HUDEP-2 (cell line): Measurements from ENCODE around the gene P3H2.
"Not testable (repeated sequence)": the region's sequence is repeated elsewhere in the genome, so short reads cannot be mapped to it uniquely, and the experiment has no call there.

Experiments used
- DNase-seq, 76 experiments: peaks; one replicate each; lab custom pipeline; 2025; ENCODE audit not compliant: unreplicated experiment in 76 of 76; lab: John Stamatoyannopoulos, UW

The P3H2 gene

DNA sequence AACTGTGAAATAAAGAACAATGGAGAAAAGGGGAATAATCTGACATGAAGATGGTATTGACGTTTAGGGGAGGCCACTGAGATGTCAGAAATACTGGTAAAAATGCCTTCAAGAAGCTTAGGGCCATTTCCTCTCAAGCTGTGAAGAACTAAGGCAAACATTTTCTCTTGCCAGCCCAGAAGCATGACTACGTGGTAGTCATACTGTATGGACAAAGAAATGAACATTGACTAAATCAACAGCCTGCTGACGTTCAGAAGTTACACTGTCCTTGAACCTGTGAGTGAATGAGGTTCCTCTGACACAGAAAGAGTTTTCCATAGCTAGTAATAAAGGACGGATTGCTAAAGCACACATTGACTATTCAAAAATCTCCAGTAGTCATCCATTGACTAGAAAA lies 121.0 kb downstream of the P3H2 start:
- DNase-seq, result no peak

DNA sequence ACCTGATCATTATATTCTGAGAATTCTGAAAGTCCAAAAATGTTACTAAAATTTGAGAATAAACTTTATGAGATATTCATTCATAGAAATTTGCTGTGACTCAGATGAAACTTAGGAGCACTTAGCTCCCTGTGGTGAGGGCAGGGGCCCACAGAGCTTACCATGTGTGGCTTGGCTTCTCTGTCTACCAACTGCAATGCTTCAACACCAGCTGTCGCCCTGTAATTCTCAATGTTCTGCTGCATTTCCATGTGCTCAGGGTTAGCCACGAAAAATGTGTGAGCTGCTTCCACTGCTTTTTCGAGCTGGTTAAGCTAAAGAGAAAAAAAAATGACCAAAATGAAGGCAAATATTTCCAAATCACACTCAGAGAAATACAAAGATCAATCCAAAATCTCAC lies 125.6 kb downstream of the P3H2 start:
- no peak for DNase-seq

DNA sequence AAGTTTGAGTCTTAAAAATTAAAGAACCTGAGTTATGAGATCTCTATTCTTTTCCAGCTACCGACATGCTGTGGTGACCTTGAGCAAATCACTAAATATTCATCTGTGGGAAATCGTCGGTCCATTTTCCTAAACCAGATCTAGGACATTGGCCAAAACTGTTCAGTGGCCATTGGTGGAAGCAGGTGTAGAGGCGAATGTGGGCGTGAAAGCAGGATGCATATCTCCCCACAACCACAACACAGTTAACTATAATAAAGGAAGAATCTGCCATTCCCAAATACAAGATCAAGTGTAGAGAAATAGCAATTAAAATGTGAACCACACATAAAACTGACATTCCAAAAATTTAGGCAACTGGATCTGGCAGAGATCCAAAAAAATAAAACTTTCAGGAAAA lies 129.9 kb downstream of the P3H2 start:
- no peak for DNase-seq

DNA sequence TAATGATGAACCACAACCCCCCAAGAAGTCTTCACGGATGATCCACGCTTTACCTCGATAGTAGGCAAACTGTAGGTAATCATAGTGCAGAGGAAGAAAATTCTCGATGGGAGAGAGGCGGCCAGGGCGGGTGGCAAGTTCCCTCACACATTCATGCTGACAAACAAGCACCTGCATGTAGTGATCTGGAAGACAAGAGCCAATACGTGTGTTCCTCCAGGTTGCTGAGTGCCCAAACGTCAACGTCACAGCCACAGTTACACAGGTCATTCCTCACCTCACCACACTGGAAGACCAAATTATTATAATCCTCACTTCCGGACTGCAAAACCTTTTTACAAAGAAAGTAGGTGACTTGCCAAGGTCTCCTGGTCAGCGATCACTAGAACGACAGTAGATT lies 131.8 kb downstream of the P3H2 start:
- no peak for DNase-seq

DNA sequence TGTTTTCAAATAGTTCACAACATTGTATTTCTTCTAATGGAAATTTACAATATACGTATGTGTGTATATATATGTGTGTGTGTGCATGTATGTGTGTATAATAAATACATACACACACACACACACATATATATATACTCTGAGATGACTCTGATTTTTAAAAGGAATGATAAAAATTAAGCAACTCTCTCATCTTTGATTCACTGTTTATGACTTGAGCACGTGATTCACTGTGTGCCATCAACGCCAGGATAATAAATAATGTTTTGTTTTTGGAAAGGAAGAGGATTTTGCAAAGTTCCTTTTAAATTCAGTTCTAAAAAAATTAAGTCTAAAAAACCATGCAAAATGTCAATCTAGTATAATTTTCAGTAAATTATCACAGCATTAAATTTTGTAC lies 132.4 kb downstream of the P3H2 start:
- DNase-seq, result no peak

DNA sequence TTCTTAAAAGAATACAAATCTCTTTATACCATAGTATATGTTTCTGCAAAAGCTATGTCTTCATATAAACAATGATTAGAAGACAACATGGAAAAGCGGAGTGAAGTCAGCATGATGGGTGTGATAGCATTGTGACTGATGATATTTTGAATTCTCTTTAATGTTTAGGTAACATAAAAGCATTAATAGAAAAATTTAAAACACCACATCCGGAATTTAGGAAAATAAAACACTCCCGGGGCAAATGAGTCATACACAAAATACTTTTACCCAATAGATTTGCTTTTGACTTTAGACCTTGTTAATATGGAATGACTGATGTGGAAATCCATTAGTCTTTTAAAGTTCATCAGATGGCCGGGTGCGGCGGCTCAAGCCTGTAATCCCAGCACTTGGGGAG lies 134.7 kb downstream of the P3H2 start:
- DNase-seq, result no peak

DNA sequence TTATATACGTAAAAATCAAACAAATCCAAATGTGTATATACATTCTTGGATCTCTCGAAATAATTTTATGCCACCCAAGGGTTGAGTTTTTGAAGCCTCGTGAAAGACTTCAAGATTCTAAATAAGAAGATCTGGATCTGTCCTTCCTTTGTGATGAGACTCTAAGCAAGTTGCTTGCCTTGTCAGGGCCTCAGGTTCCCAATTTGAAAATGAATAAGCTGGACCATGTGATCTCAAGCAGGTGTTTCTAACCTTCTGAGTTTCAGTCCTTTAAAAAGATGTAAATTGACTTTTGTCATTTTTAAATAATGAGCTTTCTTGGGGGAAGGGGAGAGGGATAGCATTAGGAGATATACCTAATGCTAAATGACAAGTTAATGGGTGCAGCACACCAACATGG lies 137.1 kb downstream of the P3H2 start:
- DNase-seq, result no peak

DNA sequence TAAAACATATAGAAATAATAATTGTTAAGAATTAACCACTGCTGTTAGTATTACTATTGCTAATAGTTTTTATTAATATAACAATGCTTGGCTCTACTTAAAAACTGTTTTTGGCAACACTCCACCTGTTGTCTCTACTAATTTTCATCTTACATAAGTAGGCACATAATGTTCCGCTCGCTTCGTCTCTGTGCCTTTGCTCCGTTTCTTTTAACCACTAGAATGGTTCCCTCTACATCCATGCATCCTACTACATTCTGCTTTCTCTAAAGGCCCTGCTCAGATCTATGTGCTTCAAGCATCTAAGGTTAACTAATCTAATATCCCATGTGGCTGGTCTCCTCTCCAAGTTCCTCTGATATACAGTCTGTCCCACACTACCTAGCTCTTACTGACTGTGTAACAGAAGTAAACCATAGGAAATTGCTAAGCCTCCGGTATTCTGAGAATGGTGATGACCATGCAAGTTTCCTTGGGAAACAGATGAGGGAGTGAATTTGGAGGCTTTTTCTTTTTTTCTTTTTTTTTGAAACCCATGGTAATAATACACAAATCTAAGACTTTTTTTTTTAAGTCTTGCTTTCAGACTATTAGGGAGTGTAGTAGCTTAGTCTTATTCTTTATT lies 138.3 kb downstream of the P3H2 start:
- DNase-seq, result no peak

DNA sequence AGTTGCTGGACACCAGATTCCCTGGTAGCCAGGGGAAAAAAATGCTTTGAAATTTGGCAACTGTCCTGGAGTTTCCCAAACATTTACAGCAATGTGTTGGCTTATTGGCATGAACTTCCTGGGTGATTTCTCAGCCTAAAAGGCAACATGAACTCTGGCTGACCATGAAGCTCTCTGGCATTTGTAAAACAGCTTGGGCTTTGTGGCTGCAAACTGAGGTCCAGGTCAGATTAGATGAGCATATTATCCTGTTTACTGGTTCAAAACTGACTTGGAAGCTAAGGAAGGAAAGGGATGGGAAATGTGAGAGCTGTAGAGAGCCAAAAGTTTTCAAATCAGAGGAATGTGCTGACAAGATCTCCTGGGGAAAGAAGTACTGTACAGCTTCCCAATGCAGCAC lies 139.0 kb downstream of the P3H2 start:
- no peak for DNase-seq

DNA sequence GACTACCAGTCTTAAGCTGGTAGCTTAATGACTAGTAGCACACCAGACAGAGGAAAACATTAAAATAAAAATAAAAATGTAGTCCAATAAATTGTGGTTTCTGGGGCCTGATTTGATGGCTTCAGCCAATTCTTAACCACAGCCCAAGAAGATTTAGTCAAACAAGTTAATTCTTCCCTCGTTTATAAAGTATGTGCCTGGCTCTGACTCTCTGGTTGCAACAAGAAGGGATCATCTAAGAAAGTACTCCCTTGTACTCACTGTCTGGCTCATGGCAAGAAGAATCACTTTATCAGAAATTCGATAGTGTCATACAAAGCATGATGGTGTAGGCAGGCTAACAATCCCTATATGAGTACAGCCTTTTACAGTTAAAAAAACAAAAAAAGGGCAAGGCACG lies 141.9 kb downstream of the P3H2 start:
- no peak for DNase-seq

DNA sequence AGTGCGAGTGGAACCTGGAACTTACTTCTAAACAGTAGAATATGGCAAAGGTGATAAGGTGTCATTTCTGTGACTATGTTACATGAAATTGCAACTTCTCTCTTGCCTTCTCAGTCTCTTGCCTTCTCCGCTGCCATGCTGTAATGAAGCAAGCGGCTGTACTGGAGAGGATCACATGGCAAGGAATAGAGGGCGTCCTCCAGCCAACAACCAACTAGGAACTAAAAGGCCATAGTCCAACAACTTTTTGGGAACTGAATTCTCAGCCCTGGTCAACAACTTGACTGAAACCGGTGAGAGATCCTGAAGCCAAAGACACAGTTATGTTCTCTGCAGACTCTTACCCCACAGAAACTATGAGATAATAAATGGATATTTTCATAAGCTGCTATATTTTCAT lies 143.5 kb downstream of the P3H2 start:
- DNase-seq, result no peak

DNA sequence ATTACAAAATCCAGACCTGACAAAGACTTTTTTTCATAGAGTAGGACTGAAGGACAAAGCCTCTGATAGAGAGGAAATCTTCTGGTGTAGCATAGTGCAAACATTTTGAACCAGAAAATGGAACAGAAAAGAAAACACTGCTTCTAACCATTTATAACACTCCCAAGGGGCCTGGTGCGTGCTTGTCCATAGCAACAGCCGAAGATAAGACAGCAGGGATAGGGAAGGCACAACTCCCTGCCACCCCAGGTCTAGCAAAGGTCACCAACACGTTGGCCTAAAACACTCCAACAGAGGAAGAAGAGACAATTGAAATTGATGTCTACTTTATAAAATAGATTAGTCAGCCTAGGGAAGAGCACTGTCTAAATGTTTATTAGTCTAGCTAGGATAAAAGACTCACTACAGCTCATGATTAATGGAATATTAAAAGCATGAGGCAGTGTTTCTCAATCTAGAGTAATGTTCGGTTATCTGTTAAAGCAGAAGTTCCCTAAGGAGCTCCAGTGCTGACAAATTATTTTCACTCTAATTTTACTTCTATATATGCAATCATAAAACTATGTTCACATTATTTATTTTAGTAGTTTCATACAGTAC lies 145.2 kb downstream of the P3H2 start:
- no peak for DNase-seq

DNA sequence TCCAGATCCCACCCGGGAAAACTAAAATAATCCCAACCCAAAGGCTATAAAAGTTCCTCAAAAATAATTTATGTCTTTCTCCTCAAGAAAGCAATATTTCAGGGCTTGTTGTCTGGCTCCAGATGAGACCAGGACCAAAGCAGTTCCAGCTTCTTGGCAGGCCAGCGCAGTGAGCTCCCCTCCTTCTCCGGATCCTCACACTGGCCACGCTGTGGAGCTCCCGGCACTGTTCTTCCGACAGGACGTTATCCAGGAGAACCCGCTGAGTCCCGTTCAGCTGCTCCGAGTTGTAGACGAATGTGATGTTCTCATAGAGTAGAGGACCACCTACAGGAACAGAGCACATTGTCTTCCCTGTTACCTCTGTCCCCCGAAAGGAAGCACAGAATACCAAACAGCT lies 146.3 kb downstream of the P3H2 start:
- DNase-seq, result no peak

DNA sequence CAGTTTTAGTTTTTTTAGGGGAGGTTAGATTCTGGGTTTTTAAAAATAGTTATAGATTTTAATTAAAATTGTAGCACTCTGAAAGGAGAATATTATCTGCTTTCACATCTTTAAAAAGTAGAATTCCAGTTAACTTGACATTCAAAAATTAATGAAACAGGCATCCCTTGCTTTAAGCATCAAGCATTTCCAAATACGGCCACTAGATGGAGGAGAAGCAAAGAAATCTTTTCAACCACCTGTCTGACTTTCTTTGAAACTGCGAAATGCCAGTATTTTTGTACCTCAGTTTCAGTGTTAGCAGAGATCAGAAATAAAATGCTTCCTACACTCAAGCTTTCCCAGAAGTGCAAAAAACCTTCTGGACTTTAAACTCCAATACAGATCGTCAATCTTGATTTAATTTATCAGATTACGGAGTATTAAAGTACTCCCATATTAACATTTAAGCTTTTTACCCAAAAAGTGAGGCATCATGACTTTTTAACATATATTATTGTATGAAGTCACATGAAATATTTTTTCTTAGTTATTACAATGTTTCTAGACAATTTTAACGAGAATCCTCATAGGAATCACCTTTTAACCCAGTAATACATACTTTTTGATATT lies 153.3 kb downstream of the P3H2 start:
- DNase-seq, result peak in 15 of 76 experiments; percentile 1 to 39 (median 14)

DNA sequence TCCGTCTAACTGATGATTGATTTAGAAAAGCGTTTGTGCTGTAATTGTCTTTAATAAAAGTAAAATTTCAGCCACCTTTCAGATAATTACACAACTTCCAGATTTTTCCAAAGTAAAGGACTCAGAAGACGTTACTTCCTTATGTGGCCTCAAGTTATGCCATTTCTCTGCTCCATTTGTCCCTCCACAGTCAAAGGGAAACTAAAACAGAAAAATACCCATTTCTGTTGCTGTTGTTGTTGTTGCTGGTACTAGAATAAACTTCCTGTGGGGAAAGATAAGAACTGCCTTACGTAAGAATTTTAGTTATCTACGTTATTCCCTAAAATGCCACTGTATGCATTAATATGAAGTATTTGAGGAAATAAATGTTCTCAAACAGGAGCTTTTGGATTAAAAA lies 153.9 kb downstream of the P3H2 start:
- no peak for DNase-seq

DNA sequence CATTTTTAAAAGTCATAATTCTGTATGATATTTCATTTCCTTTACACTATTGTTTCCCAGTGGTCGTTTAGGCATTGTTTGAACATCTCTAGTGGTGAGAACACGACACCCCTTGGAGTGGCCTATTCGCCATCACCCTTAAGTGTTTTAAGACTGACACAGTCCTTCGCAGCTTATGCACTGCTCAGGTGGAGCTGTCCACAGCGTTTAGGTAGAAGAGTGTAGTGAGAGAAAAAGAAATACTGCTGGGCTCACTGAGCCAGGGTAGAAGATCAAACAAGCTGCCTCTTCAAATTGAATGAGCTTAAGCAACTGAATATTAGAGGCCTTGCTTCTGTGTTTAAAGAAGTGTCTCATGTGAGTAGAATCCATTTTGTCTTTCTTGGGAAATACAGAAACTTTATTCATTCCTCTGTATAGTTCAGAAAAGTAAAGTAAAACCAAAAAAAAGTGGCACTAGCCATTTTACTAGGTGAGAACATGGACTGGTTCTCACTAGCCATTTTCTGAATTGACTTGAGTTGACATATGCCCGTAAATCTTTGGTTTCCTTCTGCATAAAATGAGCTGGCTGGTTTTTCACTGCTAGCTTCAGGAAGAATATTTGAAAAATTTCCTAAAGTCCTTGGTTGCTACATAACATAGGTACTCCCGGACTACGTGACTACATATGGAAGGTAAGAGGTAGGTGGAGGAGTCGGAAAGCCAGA lies 155.9 kb downstream of the P3H2 start:
- DNase-seq, result no peak

DNA sequence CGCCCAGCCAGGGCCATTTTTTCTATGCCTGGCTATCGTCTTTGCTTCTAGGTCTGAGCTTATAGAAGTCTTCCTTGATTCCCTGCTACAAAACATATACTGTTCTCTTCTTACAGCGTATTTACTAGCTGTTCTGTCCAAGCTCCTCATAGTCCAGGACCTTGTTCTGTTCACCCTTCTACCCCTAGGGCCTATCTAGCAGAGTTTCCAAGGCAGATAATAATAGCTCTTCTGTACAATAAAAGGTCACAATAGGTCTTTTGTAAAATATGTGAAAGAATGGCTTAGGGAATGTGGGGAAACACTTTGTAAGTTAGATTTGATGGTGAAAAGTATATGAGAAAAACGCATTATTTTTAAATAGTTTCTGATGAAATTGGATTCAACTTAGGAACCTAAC lies 158.2 kb downstream of the P3H2 start:
- DNase-seq, result no peak

DNA sequence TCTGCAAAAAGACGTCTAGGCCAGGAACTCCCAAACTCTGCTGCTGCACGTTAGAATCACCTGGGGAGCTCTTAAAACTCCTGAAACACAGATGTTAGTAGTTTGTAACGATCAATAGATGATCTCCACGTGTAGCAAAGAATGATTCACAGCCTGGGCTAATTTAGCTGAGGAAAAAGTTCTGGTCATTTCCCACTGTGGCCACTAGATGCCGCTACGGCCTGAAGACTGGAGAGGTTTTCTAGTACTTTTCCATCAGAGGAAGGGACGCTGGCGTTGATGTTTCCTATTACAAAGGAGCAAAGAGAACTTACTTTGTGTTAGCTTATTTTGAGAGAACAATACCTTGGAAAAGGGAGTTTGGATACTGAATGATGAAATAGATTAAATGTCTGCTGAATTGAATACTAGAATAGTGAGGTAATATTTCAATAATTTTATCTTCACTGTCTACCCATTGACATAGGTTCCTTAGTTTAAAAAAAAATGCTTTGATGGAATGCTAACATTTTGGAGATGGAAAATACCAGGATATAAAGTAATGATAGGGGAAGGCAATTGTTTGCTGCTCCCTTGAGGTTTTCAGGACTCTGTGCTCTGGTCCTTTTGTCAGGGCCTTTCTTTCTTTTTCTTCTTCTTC lies 159.1 kb downstream of the P3H2 start:
- peak in 40 of 76 experiments; percentile 0 to 67 (median 18) for DNase-seq

DNA sequence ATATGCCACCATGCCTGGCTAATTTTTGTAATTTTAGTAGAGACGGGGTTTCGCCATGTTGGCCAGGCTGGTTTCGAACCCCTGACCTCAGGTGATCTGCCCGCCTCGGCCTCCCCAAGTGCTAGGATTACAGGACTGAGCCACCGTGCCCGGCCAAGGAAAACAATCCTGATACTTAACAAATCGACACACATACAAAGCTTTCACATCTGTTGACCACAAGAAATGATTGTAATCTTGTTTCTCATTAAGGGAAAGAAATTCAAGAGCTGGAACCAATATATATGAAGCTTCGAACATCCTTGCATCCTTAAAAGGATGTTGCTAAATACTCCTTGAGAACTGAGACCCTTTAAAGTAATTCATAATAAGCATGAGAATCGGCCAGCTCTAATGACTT lies 159.6 kb downstream of the P3H2 start:
- DNase-seq, result not testable (repeated sequence)

DNA sequence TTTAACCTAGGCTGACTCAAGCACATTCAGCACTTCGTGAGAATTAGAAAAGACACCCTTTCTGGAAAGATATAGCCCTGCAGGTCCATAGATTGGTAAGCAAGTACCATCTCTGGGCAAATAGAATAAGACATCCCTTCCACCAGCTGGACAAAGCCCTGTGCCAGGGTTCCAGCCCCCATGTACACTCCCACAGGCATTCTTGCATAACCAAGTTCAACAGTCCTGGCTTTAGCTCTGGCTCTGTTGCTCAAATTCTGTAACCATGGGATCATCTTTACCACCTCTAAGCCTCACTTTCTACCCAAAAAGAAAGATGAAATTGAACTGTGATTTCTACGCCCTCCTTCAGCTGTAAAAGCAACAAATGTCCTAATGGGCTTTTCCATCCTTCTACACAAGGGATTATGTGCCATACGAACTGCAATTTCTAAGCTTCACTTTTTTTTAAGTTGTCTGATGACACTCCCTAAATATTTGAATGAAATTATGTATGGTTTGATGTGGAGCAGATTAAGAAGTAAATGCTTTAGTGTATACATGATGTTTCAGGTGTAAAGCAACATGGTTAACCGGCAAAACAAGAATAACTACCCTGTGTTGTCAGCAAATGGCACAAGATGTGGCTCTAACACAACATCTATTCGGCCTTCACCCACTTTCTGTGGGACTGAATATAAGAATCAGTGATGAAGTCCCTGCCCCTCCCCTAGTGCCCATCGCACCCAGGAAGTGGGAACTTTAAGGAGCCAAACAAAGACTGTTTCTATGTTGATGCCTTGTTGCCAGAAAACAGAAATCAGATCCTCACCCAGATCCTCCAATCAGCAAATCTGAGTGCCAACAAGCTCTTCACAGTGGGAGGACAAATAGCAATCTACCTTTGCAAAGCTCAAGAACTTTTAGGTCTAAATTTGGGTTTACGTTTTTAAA lies 165.7 kb downstream of the P3H2 start:
- no peak for DNase-seq
